DOHH2 (cell line): ENCODE results near the gene LRRTM4.

Source experiments
- H3F3A ChIP-seq: fragments of 200-600 bp; sonication (generic), shearing (Covaris generic); 2 replicates; pipeline ENCODE4 v1.6.0; 2016; ENCODE audit warnings: antibody characterized with exemption, mild to moderate bottlenecking; ENCODE audit not compliant: control insufficient read depth, insufficient read depth
- H3K27ac ChIP-seq: fragments of 200-600 bp; sonication (generic); 2 replicates; pipeline ENCODE4 v1.5.1; 2014; ENCODE audit warnings: low read depth, mild to moderate bottlenecking, low read length, moderate library complexity
- H3K27me3 ChIP-seq: fragments of 200-600 bp; sonication (generic); 2 replicates; pipeline ENCODE4 v1.6.1; 2014; ENCODE audit warnings: mild to moderate bottlenecking, low read length, mixed read lengths; ENCODE audit not compliant: control insufficient read depth
- H3K36me3 ChIP-seq: fragments of 200-600 bp; sonication (generic); 2 replicates; pipeline ENCODE4 v1.6.1; 2014; ENCODE audit warnings: mild to moderate bottlenecking, low read length, moderate library complexity, mixed read lengths; ENCODE audit not compliant: control insufficient read depth
- H3K4me1 ChIP-seq: fragments of 200-600 bp; sonication (generic); 2 replicates; pipeline ENCODE4 v1.6.1; 2014; ENCODE audit warnings: mild to moderate bottlenecking, low read length, mixed read lengths; ENCODE audit not compliant: control insufficient read depth
- H3K4me2 ChIP-seq: fragments of 200-600 bp; sonication (generic); 2 replicates; pipeline ENCODE4 v1.6.0; 2014; ENCODE audit warnings: mild to moderate bottlenecking, low read length, moderate library complexity
- H3K4me3 ChIP-seq: fragments of 200-600 bp; sonication (generic); 2 replicates; pipeline ENCODE4 v1.5.1; 2014; ENCODE audit warnings: mild to moderate bottlenecking, low read length, mixed read lengths
- H3K79me2 ChIP-seq: fragments of 200-600 bp; sonication (generic); 2 replicates; pipeline ENCODE4 v1.6.1; 2014; ENCODE audit warnings: mild to moderate bottlenecking, low read length, mixed read lengths; ENCODE audit not compliant: control insufficient read depth
- H3K9me2 ChIP-seq: fragments of 200-600 bp; sonication (generic); replicated peaks from 2 replicates; pipeline ENCODE4 v1.6.1; 2014; ENCODE audit warnings: mild to moderate bottlenecking, low read length, mixed read lengths; ENCODE audit not compliant: control insufficient read depth
- H3K9me3 ChIP-seq: fragments of 200-600 bp; sonication (generic); 2 replicates; pipeline ENCODE4 v1.6.1; 2014; ENCODE audit warnings: antibody characterized with exemption, low read length, mixed read lengths; ENCODE audit not compliant: control insufficient read depth, insufficient read depth
- H4K20me1 ChIP-seq: fragments of 200-600 bp; sonication (generic); 2 replicates; pipeline ENCODE4 v1.6.0; 2014; ENCODE audit warnings: low read depth, mild to moderate bottlenecking, antibody characterized with exemption, low read length, moderate library complexity; ENCODE audit not compliant: control insufficient read depth, insufficient read depth
- CTCF ChIP-seq: fragments of 200-600 bp; sonication (generic); IDR thresholded peaks from one replicate; pipeline ENCODE4 v1.5.1; 2014; ENCODE audit warnings: antibody characterized with exemption, mild to moderate bottlenecking, low read depth, low read length; ENCODE audit not compliant: poor library complexity, severe bottlenecking
- EZH2phosphoT487 ChIP-seq: fragments of 200-600 bp; sonication (generic); IDR thresholded peaks from 2 replicates; pipeline ENCODE4 v1.6.1; 2017; ENCODE audit warnings: borderline replicate concordance, mild to moderate bottlenecking, antibody characterized with exemption, low read length, moderate library complexity, mixed read lengths

The LRRTM4 gene

GRCh38 chr2:76730021-76730420 is 792.2 kb downstream of the LRRTM4 start:
- no peaks in the 10 kb centered on the region for H3K9me3 ChIP-seq
- H3K36me3 ChIP-seq, result no peaks in the 10 kb centered on the region
- no peaks in the 10 kb centered on the region for H3K27me3 ChIP-seq
- no peak overlapping the region for H3K4me2 ChIP-seq
- H3K9me2 ChIP-seq, result no peaks in the 10 kb centered on the region
- H4K20me1 ChIP-seq, result no peaks in the 10 kb centered on the region
- H3K4me1 ChIP-seq, result peaks cover 16% of the 10 kb centered on the region
- no peak for TF ChIP-seq CTCF
- no peak for TF ChIP-seq EZH2phosphoT487
- H3K79me2 ChIP-seq, result no peaks in the 10 kb centered on the region
- no peak overlapping the region for H3K4me3 ChIP-seq
- H3F3A ChIP-seq, result no peaks in the 10 kb centered on the region
- H3K27ac ChIP-seq, result no peak overlapping the region

GRCh38 chr2:76721226-76721625 is 801.0 kb downstream of the LRRTM4 start:
- H3K27ac ChIP-seq, result no peak overlapping the region
- H3K9me3 ChIP-seq, result no peaks in the 10 kb centered on the region
- H3F3A ChIP-seq, result no peaks in the 10 kb centered on the region
- H3K9me2 ChIP-seq, result no peaks in the 10 kb centered on the region
- no peaks in the 10 kb centered on the region for H3K79me2 ChIP-seq
- H3K27me3 ChIP-seq, result no peaks in the 10 kb centered on the region
- H3K4me1 ChIP-seq, result no peaks in the 10 kb centered on the region
- no peaks in the 10 kb centered on the region for H4K20me1 ChIP-seq
- no peak overlapping the region for H3K4me2 ChIP-seq
- H3K4me3 ChIP-seq, result no peak overlapping the region
- H3K36me3 ChIP-seq, result no peaks in the 10 kb centered on the region
- no peak for TF ChIP-seq EZH2phosphoT487
- no peak for TF ChIP-seq CTCF

- Histone ChIP-seq H3K36me3 (no peaks in the 10 kb centered on the region), H3K79me2 (no peaks in the 10 kb centered on the region), H3K27ac (no peak overlapping the region), H3F3A (no peaks in the 10 kb centered on the region), H3K4me1 (no peaks in the 10 kb centered on the region), H3K27me3 (no peaks in the 10 kb centered on the region), H3K9me3 (no peaks in the 10 kb centered on the region), H3K4me3 (no peak overlapping the region), H3K4me2 (no peak overlapping the region), H3K9me2 (no peaks in the 10 kb centered on the region), H4K20me1 (no peaks in the 10 kb centered on the region)
- TF ChIP-seq CTCF (no peak), EZH2phosphoT487 (no peak)
These were observed 808.9 kb downstream of the LRRTM4 start for GRCh38 chr2:76713312-76713711.

- Histone ChIP-seq H3K4me3 (no peak overlapping the region), H3K27me3 (no peaks in the 10 kb centered on the region), H3F3A (no peaks in the 10 kb centered on the region), H3K79me2 (no peaks in the 10 kb centered on the region), H3K9me3 (no peaks in the 10 kb centered on the region), H4K20me1 (no peaks in the 10 kb centered on the region), H3K4me2 (no peak overlapping the region), H3K9me2 (no peaks in the 10 kb centered on the region), H3K36me3 (no peaks in the 10 kb centered on the region), H3K27ac (no peak overlapping the region), H3K4me1 (no peaks in the 10 kb centered on the region)
- TF ChIP-seq CTCF, result no peak
- TF ChIP-seq EZH2phosphoT487, result no peak
These were observed 810.7 kb downstream of the LRRTM4 start for GRCh38 chr2:76711490-76711889.
